ENCODE data around the gene LGALS7B. TPM values are rescaled to one million over a fixed set of nuclear protein-coding genes. Genes with fewer than 3 reads are reported as not detected.

Gene LGALS7B
- total RNA-seq, 1 experiment from 2014 or later: 1.2 TPM

DNA sequence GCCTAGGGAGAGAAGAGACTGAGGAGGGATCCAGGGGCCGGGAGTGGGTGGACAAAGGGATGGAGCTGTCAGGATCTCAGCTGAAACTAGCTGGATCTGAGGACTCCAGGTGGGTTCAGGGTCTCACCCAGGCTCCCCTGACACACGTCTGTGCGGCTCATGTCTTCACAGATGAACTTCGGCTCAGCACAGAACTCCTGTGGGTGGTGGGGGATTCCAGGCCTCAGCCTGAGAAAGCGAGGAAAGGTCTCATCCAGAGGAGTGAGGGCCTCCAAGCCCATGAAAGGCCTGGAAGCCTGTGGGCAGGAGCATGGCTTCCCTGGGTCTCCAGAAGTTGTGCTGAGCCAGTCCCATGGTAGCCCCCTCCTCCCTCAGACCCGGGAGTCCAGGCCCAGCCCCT is 46.1 kb upstream of the LGALS7B start:
- Mint-ChIP-seq H3K27me3 (ENCODE audit: low read depth) (peaks cover 19% of the 10 kb centered on the region), H3K36me3 (peaks cover 2% of the 10 kb centered on the region; the same call in 1 of the 2 replicates), H3K9me3 (peaks cover 3% of the 10 kb centered on the region), H3K4me1 (peaks cover 2% of the 10 kb centered on the region), H3K4me3 (no peak overlapping the region), H3K27ac (no peak overlapping the region)
- DNase-seq (ENCODE audit: low spot score): no peak
- no peak for TF ChIP-seq OVOL2 (CRISPR knock-in tag; IDR thresholded peaks at IDR 0.05; ENCODE audit: borderline replicate concordance)
- ATAC-seq: no peak
- ChIA-PET POLR2A (interaction anchor here (0.6 kb wide), 1 partner anchor 333 kb away, joined by 4 read pairs; no protein-coding TSS in a partner anchor), CTCF (interaction anchor here (0.7 to 1.3 kb wide), 3 partner anchors 10 to 50 kb away, joined by 3 to 9 read pairs (median 4); no protein-coding TSS in a partner anchor)

DNA sequence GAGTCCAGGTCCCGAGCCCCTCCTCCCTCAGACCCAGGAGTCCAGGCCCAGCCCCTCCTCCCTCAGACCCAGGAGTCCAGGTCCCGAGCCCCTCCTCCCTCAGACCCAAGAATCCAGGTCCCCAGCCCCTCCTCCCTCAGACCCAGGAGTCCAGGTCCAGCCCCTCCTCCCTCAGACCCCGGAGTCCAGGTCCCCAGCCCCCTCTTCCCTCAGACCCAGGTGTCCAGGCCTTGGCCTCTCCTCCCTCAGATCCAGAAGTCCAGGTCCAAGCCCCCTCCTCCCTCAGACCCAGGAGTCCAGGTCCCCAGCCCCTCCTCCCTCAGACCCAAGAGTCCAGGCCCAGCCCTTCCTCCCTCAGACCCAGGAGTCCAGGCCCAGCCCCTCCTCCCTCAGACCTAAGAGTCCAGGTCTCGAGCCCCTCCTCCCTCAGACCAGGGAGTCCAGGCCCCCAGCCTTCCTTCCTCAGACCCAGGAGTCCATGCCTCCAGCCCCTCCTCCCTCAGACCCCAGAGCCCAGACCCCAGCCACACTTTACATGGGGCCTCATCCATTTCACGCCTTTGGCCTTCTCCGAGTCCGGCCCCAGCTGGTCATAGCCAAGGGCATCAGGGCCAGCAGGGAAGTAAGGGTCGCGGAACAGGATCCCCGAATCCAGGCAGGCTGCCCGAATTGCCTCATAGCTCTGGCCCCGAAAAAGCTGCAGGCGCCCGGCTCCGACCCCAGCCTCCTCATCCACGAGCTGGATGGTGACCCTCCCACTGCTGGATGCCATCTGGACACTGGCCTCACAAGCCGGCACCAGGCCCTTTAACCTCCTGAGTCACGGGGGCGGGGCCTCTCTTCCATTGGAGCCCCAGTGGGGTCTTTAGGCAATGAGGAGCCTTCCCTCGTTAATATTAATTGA is 45.4 kb upstream of the LGALS7B start:
- H3K27me3 Mint-ChIP-seq (ENCODE audit: low read depth): peaks cover 11% of the 10 kb centered on the region
- TF ChIP-seq ZNF232 (CRISPR knock-in tag; IDR thresholded peaks at IDR 0.05) (no peak), ZNF317 (CRISPR knock-in tag; IDR thresholded peaks at IDR 0.05; ENCODE audit: borderline replicate concordance, low read depth) (no peak), NR3C1 (CRISPR knock-in tag; conservative IDR thresholded peaks at IDR 0.05; ENCODE audit: low read depth) (no peak), NFE2L1 (CRISPR knock-in tag; IDR thresholded peaks at IDR 0.05) (no peak)
- TF ChIP-seq, protein P1, sequence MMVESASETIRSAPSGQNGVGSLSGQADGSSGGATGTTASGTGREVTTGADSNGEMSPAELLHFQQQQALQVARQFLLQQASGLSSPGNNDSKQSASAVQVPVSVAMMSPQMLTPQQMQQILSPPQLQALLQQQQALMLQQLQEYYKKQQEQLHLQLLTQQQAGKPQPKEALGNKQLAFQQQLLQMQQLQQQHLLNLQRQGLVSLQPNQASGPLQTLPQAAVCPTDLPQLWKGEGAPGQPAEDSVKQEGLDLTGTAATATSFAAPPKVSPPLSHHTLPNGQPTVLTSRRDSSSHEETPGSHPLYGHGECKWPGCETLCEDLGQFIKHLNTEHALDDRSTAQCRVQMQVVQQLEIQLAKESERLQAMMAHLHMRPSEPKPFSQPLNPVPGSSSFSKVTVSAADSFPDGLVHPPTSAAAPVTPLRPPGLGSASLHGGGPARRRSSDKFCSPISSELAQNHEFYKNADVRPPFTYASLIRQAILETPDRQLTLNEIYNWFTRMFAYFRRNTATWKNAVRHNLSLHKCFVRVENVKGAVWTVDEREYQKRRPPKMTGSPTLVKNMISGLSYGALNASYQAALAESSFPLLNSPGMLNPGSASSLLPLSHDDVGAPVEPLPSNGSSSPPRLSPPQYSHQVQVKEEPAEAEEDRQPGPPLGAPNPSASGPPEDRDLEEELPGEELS (CRISPR knock-in tag; IDR thresholded peaks at IDR 0.05): no peak
- TF ChIP-seq, protein P2, sequence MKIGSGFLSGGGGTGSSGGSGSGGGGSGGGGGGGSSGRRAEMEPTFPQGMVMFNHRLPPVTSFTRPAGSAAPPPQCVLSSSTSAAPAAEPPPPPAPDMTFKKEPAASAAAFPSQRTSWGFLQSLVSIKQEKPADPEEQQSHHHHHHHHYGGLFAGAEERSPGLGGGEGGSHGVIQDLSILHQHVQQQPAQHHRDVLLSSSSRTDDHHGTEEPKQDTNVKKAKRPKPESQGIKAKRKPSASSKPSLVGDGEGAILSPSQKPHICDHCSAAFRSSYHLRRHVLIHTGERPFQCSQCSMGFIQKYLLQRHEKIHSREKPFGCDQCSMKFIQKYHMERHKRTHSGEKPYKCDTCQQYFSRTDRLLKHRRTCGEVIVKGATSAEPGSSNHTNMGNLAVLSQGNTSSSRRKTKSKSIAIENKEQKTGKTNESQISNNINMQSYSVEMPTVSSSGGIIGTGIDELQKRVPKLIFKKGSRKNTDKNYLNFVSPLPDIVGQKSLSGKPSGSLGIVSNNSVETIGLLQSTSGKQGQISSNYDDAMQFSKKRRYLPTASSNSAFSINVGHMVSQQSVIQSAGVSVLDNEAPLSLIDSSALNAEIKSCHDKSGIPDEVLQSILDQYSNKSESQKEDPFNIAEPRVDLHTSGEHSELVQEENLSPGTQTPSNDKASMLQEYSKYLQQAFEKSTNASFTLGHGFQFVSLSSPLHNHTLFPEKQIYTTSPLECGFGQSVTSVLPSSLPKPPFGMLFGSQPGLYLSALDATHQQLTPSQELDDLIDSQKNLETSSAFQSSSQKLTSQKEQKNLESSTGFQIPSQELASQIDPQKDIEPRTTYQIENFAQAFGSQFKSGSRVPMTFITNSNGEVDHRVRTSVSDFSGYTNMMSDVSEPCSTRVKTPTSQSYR (CRISPR knock-in tag; IDR thresholded peaks at IDR 0.05): no peak
- TF ChIP-seq, protein P3, sequence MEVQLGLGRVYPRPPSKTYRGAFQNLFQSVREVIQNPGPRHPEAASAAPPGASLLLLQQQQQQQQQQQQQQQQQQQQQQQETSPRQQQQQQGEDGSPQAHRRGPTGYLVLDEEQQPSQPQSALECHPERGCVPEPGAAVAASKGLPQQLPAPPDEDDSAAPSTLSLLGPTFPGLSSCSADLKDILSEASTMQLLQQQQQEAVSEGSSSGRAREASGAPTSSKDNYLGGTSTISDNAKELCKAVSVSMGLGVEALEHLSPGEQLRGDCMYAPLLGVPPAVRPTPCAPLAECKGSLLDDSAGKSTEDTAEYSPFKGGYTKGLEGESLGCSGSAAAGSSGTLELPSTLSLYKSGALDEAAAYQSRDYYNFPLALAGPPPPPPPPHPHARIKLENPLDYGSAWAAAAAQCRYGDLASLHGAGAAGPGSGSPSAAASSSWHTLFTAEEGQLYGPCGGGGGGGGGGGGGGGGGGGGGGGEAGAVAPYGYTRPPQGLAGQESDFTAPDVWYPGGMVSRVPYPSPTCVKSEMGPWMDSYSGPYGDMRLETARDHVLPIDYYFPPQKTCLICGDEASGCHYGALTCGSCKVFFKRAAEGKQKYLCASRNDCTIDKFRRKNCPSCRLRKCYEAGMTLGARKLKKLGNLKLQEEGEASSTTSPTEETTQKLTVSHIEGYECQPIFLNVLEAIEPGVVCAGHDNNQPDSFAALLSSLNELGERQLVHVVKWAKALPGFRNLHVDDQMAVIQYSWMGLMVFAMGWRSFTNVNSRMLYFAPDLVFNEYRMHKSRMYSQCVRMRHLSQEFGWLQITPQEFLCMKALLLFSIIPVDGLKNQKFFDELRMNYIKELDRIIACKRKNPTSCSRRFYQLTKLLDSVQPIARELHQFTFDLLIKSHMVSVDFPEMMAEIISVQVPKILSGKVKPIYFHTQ (CRISPR knock-in tag; IDR thresholded peaks at IDR 0.05): no peak
- H3K36me3 Mint-ChIP-seq: no peaks in the 10 kb centered on the region
- no peak overlapping the region for H3K4me3 Mint-ChIP-seq
- ATAC-seq: no peak
- no peak for DNase-seq (ENCODE audit: low spot score)
- ChIA-PET POLR2A (interaction anchor here (0.5 to 1.3 kb wide), 3 partner anchors 9 to 187 kb away, joined by 3 to 5 read pairs (median 4); partner anchors contain the start of genes MRPS12 and SARS2), CTCF (interaction anchor here (0.8 to 2.0 kb wide), 3 partner anchors 26 to 187 kb away, joined by 3 to 11 read pairs (median 5); partner anchors contain the start of genes MRPS12 and SARS2)
- H3K4me1 Mint-ChIP-seq: no peaks in the 10 kb centered on the region
- H3K27ac Mint-ChIP-seq: no peak overlapping the region
- H3K9me3 Mint-ChIP-seq: peaks cover under 1% of the 10 kb centered on the region

DNA sequence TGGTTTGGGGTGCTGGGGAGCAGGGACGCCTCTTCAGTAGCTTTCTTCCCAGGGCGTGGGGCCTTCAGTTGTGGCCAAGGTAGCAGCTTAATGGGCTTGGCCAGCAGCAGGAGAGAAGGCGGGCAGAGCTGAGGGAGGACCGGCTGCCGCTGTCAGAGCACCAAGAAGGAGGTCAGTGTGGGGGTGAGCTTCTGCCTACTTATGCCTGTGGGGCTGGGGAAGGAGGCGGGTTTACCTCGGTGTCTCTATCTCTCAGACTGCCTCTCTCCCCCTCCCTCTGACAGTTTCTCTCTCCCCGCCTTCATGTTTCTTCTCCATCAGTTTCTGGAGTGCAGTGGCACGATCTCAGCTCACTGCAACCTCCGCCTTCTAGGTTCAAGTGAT is 44.7 kb upstream of the LGALS7B start, which contains the start of gene CAPN12:
CAPN12 (minus strand) TSS at position 177 of the 384 bp plus-strand sequence. CDS start 309 bp downstream, outside the sequence.
- no peak within 1 kb of the TSS for H3K27ac Mint-ChIP-seq
- ATAC-seq (no peak), DNase-seq (ENCODE audit: low spot score) (no peak)
- no peak within 1 kb of the TSS for H3K4me3 Mint-ChIP-seq
- no peak for TF ChIP-seq ESRRA (CRISPR knock-in tag; IDR thresholded peaks at IDR 0.05; ENCODE audit: borderline replicate concordance)
- TF ChIP-seq, protein P4, sequence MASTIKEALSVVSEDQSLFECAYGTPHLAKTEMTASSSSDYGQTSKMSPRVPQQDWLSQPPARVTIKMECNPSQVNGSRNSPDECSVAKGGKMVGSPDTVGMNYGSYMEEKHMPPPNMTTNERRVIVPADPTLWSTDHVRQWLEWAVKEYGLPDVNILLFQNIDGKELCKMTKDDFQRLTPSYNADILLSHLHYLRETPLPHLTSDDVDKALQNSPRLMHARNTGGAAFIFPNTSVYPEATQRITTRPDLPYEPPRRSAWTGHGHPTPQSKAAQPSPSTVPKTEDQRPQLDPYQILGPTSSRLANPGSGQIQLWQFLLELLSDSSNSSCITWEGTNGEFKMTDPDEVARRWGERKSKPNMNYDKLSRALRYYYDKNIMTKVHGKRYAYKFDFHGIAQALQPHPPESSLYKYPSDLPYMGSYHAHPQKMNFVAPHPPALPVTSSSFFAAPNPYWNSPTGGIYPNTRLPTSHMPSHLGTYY (CRISPR knock-in tag; IDR thresholded peaks at IDR 0.05): no peak
- TF ChIP-seq NR2C2 (CRISPR knock-in tag; IDR thresholded peaks at IDR 0.05): no peak
- TF ChIP-seq EMX1 (CRISPR knock-in tag; IDR thresholded peaks at IDR 0.05): no peak
- TF ChIP-seq, protein P5, sequence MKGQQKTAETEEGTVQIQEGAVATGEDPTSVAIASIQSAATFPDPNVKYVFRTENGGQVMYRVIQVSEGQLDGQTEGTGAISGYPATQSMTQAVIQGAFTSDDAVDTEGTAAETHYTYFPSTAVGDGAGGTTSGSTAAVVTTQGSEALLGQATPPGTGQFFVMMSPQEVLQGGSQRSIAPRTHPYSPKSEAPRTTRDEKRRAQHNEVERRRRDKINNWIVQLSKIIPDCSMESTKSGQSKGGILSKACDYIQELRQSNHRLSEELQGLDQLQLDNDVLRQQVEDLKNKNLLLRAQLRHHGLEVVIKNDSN (CRISPR knock-in tag; IDR thresholded peaks at IDR 0.05): no peak
- ChIA-PET CTCF (interaction anchor here (0.8 to 2.0 kb wide), 3 partner anchors 25 to 186 kb away, joined by 3 to 11 read pairs (median 5); partner anchors contain the start of genes MRPS12 and SARS2), POLR2A (interaction anchor here (1.0 to 1.3 kb wide), 2 partner anchors 10 to 186 kb away, joined by 3 to 4 read pairs; partner anchors contain the start of genes MRPS12 and SARS2)
- no peaks in the 10 kb centered on the region for H3K4me1 Mint-ChIP-seq
- no peaks in the 10 kb centered on the region for H3K9me3 Mint-ChIP-seq
- no peaks in the 10 kb centered on the region for H3K36me3 Mint-ChIP-seq
- H3K27me3 Mint-ChIP-seq (ENCODE audit: low read depth): peaks cover 7% of the 10 kb centered on the region
